Ovary (tissue), 9 donors: Measurements from ENCODE around the gene BOLA1. TPM values are rescaled to one million over a fixed set of nuclear protein-coding genes. Genes with fewer than 3 reads are reported as not detected.

ENCODE experiments used
- DNase-seq, 5 donors: peaks; one replicate each; pipeline ENCODE4 v3.0.0-alpha.2; 2019 to 2020
- H3K27ac ChIP-seq, 2 donors: fragments of 200-600 bp; one replicate each; pipeline versions ENCODE4 v1.5.1 to v1.8.0; 2019 to 2022
- H3K27me3 ChIP-seq: fragments of 200-600 bp; one replicate; pipeline ENCODE4 v1.8.0; 2022
- H3K36me3 ChIP-seq: fragments of 200-600 bp; sonication (generic); one replicate; pipeline ENCODE4 v1.5.1; 2019
- H3K4me1 ChIP-seq: one replicate; pipeline ENCODE4 v1.8.1; 2013; ENCODE audit warnings: mild to moderate bottlenecking, moderate library complexity; ENCODE audit not compliant: insufficient read depth
- H3K4me3 ChIP-seq: fragments of 200-600 bp; sonication (generic); one replicate; pipeline ENCODE4 v1.5.1; 2017
- H3K9me3 ChIP-seq, 2 donors: fragments of 200-600 bp in 1 of 2; sonication (generic) in 1 of 2; one replicate each; pipeline versions ENCODE4 v1.5.1 to v1.8.1; 2013 to 2019; ENCODE audit warnings: mild to moderate bottlenecking in 1 of 2, moderate library complexity in 1 of 2
- EP300 ChIP-seq: sonication (generic); formaldehyde crosslinking; IDR thresholded peaks from one replicate; pipeline ENCODE4 v1.6.1; 2017; ENCODE audit warnings: antibody characterized with exemption
- POLR2A ChIP-seq: fragments of 450-650 bp; IDR thresholded peaks from one replicate; pipeline ENCODE4 v1.6.1; 2017; ENCODE audit warnings: antibody characterized with exemption, mild to moderate bottlenecking, moderate library complexity
- whole genome bisulfite sequencing, 3 donors: extraction: QIAGEN DNeasy Blood & Tissue Kit in 1 of 3; methylation state at CpG; one replicate each; pipeline versions ENCODE4 v1.1.5 to v1.1.7; 2013 to 2017; 5-methylcytosine and 5-hydroxymethylcytosine counted together
- intact Hi-C, 4 donors: fragments of 100-400 bp; cut with DNase I; formaldehyde crosslinking; loops; one replicate each; pipeline versions ENCODE4 v1.11.0 to v1.15.1; 2022 to 2023
- polyA plus RNA-seq, 2 donors: library from polyadenylated mRNA; stranded (reverse); fragments of 200-250 nt in 1 of 2; fragments of 350-450 nt in 1 of 2; fragmentation: Illumina TruSeq in 1 of 2; extraction: RNeasy Lipid Tissue Mini Kit (QIAGEN cat#74804) in 1 of 2; gene quantifications; one replicate each; pipeline ENCODE4 v1.2.3, GENCODE V29; 2013 to 2014
- total RNA-seq, 7 donors: library from RNA; depleted of rRNA in 2 of 7; stranded (reverse); fragments of >200 nt in 2 of 7; fragmentation: NEBNext Ultra II Directional in 3 of 7; extraction: Animal tissue kit (Norgen Biotek cat#: 25700) in 3 of 7; gene quantifications; one replicate each; pipeline versions ENCODE4 v1.1.0 to v1.2.4, GENCODE V29; 2016 to 2023
- TF ChIP-seq, protein P1 (sequence below), 3 donors: fragments of 450-650 bp in 2 of 3; fragments of 200-600 bp in 1 of 3; IDR thresholded peaks; one replicate each; pipeline versions ENCODE4 v1.5.1 to v1.8.0; 2016 to 2022; ENCODE audit warnings: antibody characterized with exemption in 3 of 3, mild to moderate bottlenecking in 1 of 3
- donor health status: DM: no; HTN: no; CAD: no; lungs with moderate emphysema.
- donor health status: DM: no; HTN: no; CAD: no.
- donor health status: Bipolar disorder and iron deficiency.
- donor health status: DM: yes; HTN: yes; CAD: no.
- donor health status: DM: no; HTN: no; CAD: no.
- donor health status: DM: yes; HTN: yes; CAD: no.

The BOLA1 gene
- total and polyA plus RNA-seq, 9 donors = 11.6 to 36.5 (median 16.1) TPM

DNA sequence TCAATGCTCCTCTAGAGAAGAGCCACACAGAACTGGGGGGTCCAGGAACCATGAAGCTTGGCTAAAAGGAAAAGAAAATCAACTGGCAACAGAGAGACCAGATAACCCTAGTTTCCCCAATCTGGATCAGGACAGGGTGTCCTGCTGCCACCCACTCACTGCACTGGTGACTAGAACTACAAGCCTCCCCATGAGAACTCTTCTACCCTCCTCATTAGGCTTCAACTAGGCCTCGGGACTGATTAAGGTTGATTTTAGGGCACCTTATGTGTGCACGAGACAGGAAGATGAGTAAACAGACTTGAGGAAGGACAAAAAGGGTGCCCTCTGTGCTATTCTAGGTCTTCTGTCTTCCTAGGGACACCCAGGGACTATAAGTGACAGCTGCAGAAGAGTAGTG lies 30.5 kb downstream of the BOLA1 start:
- intact Hi-C loops = loop anchor here in 1 of 4 donors (5.0 kb wide), 1 partner anchor 38 kb away; no protein-coding TSS in a partner anchor
- Histone ChIP-seq H3K27ac (no peak overlapping the region), H3K4me3 (no peak overlapping the region), H3K4me1 (peaks cover 16% of the 10 kb centered on the region), H3K36me3 (no peaks in the 10 kb centered on the region), H3K9me3 (no peaks in the 10 kb centered on the region), H3K27me3 (no peaks in the 10 kb centered on the region)
- TF ChIP-seq POLR2A (no peak), EP300 (no peak)
- TF ChIP-seq, protein P1, sequence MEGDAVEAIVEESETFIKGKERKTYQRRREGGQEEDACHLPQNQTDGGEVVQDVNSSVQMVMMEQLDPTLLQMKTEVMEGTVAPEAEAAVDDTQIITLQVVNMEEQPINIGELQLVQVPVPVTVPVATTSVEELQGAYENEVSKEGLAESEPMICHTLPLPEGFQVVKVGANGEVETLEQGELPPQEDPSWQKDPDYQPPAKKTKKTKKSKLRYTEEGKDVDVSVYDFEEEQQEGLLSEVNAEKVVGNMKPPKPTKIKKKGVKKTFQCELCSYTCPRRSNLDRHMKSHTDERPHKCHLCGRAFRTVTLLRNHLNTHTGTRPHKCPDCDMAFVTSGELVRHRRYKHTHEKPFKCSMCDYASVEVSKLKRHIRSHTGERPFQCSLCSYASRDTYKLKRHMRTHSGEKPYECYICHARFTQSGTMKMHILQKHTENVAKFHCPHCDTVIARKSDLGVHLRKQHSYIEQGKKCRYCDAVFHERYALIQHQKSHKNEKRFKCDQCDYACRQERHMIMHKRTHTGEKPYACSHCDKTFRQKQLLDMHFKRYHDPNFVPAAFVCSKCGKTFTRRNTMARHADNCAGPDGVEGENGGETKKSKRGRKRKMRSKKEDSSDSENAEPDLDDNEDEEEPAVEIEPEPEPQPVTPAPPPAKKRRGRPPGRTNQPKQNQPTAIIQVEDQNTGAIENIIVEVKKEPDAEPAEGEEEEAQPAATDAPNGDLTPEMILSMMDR (IDR thresholded peaks at IDR 0.05) = no peak
- DNase-seq = no peak
- WGBS, 3 donors = 84 to 95% (median 88%) methylated on average over 2 of the region's 2 CpGs

DNA sequence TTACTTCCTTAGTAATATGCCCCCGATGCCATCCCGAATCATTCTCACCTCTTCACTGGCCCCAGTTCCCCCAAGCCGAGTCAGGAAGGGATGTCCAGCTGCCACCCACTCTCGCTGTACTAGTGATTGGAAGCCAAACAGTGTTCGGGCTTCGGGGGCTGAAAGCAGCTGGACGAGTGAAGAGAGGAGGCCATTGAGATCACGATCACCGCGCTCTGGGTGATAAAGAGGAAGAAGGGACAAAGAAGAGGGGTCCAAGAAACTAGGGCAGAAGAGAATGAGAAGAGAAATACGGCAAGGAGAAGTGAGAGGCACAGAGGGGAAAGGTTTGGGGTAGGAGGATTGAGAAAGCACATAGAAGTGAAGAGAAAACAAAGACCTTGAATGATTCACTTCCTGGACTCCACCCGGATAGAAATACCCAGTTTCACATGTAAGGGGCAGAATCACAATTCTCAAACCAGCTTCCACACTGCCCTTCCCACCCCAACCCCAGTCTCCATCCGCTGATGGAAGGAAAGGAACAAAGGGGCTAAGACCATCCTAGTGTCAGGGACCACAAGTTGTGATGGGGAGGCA lies 31.9 kb downstream of the BOLA1 start:
- Histone ChIP-seq H3K36me3 (no peaks in the 10 kb centered on the region), H3K4me3 (no peak overlapping the region), H3K9me3 (no peaks in the 10 kb centered on the region), H3K4me1 (peaks cover 16% of the 10 kb centered on the region), H3K27me3 (no peaks in the 10 kb centered on the region), H3K27ac (no peak overlapping the region)
- intact Hi-C loops = loop anchor here in 1 of 4 donors (5.0 kb wide), 1 partner anchor 39 kb away; no protein-coding TSS in a partner anchor
- no peak for DNase-seq
- WGBS, 3 donors = 86 to 90% (median 89%) methylated on average over 13 of the region's 13 CpGs
- TF ChIP-seq EP300 = no peak
- TF ChIP-seq, protein P1 (IDR thresholded peaks at IDR 0.05) = no peak
- TF ChIP-seq POLR2A = no peak

DNA sequence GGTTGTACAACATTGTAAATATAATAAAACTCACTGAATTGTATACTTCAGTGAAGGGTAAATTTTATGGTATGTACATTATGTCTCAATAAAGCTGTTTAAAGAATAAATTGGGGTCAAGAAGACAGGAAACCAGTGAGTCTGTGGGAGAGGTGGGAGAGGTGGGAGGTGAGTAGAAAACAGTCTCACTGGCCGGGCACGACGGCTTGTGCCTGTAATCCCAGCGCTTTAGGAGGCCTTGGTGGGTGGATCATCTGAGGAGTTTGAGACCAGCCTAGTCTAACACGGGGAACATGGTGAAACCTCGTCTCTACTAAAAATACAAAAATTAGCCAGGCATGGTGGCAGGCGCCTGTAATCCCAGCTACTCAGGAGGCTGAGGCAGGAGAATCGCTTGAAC lies 33.1 kb downstream of the BOLA1 start:
- peaks cover 13% of the 10 kb centered on the region for H3K4me1 ChIP-seq
- no peaks in the 10 kb centered on the region for H3K27me3 ChIP-seq
- H3K36me3 ChIP-seq = no peaks in the 10 kb centered on the region
- DNase-seq = no peak
- WGBS, 3 donors = 88 to 94% (median 89%) methylated on average over 8 of the region's 8 CpGs
- H3K27ac ChIP-seq = no peak overlapping the region
- TF ChIP-seq EP300 (no peak), POLR2A (no peak)
- TF ChIP-seq, protein P1 (IDR thresholded peaks at IDR 0.05) = no peak
- H3K9me3 ChIP-seq = no peaks in the 10 kb centered on the region
- intact Hi-C loops = loop anchor here in 1 of 4 donors (5.0 kb wide), 1 partner anchor 40 kb away; no protein-coding TSS in a partner anchor
- no peak overlapping the region for H3K4me3 ChIP-seq

DNA sequence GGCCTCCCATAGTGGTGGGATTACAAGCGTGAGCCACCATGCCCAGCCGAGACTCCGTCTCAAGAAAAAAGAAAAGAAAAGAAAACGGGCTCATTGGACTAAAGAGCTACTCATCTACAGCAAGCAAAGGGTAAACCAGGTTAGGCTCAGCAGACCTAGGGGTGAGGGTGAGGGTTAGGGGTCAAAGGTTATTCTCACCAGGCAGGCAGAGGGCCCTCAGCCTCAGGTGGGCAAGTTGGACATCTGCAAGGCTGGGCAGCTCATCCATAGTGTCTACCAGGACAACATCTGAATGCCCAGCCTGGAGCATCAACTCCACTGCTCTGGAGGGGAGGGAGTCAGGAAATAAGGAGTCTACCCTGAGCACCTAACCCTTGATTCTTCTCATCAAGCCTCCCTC lies 33.8 kb downstream of the BOLA1 start:
- no peak for DNase-seq
- Histone ChIP-seq H3K4me1 (peaks cover 15% of the 10 kb centered on the region), H3K4me3 (no peak overlapping the region), H3K27me3 (no peaks in the 10 kb centered on the region), H3K36me3 (no peaks in the 10 kb centered on the region), H3K9me3 (no peaks in the 10 kb centered on the region), H3K27ac (no peak overlapping the region)
- TF ChIP-seq EP300 (no peak), POLR2A (no peak)
- TF ChIP-seq, protein P1 (IDR thresholded peaks at IDR 0.05) = no peak
- WGBS, 3 donors = 93 to 98% (median 97%) methylated on average over 4 of the region's 4 CpGs
- intact Hi-C loops = loop anchor here in 1 of 4 donors (5.0 kb wide), 1 partner anchor 41 kb away; no protein-coding TSS in a partner anchor
